ENCODE measurements around the gene CTNNAL1.
A peak's percentile ranks its signal among the peaks of the same experiment; 100 is the strongest.

CTNNAL1 gene

DNA sequence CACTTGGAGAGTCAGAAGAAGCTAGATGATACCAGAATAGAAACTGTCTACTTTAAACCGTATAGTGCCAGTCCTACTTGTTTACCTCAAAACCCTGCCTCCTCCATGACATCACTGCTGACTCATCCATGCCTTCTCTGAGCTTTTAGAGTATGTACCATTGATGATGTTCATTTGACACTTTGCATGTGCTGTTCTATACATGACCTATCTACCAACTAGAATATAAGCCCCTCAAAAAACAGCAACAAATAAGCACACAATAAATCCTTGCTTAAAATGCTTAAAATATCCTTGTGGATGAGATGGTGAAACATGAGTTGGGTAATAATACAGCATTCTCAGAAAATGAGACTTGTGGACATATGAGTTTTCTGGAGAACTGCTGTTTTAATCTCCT lies 2.6 kb downstream of the CTNNAL1 start:
- TF ChIP-seq, protein P1, sequence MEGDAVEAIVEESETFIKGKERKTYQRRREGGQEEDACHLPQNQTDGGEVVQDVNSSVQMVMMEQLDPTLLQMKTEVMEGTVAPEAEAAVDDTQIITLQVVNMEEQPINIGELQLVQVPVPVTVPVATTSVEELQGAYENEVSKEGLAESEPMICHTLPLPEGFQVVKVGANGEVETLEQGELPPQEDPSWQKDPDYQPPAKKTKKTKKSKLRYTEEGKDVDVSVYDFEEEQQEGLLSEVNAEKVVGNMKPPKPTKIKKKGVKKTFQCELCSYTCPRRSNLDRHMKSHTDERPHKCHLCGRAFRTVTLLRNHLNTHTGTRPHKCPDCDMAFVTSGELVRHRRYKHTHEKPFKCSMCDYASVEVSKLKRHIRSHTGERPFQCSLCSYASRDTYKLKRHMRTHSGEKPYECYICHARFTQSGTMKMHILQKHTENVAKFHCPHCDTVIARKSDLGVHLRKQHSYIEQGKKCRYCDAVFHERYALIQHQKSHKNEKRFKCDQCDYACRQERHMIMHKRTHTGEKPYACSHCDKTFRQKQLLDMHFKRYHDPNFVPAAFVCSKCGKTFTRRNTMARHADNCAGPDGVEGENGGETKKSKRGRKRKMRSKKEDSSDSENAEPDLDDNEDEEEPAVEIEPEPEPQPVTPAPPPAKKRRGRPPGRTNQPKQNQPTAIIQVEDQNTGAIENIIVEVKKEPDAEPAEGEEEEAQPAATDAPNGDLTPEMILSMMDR (IDR thresholded peaks at IDR 0.05) = no peak
- H3K4me3 ChIP-seq = peak overlapping the region; percentile 96
- DNase-seq (ENCODE audit: low spot score) = no peak
- H3K27ac ChIP-seq = peak overlapping the region; percentile 88 to 97

DNA sequence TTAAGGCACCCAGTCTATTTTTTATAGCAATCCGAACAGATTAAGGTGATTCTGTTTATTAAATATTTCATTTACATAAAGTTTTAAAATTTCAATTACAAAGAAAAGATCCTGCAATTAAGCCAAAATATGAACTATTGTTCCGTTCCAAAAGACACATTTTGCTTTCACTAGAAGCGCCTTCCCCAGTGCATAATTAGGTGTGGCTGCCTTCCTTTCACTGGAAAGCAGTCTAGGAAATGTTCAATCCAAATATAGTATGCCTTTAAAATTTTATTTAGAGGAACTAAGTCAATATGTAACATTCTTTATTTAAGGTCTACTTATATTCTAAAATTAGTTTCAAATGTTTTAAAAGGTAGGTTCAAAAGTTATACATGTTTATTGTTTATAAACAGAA lies 7.6 kb downstream of the CTNNAL1 start:
- H3K27ac ChIP-seq = no peak overlapping the region
- TF ChIP-seq, protein P1 (IDR thresholded peaks at IDR 0.05) = no peak
- no peak overlapping the region for H3K4me3 ChIP-seq
- DNase-seq (ENCODE audit: low spot score) = no peak

DNA sequence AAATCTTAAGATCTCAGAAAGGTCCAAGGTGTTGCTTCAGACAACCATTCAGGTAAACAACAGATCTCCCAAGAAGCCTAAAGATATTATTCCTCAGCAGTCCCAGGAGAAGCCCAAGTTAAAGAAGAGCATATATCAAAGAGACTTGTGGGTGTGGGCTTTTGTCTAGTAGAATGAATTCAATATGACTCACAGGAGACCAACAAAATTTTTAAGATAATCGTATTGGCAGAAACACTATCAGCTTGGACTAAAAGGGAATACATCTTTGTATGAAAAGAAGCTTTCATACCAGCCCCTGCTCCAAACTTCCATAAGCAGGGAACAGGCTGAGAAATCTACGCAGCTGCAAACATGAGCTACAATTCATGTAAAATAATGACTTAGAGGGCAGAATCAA lies 10.2 kb downstream of the CTNNAL1 start:
- Histone ChIP-seq H3K4me3 (no peak overlapping the region), H3K27ac (no peak overlapping the region)
- DNase-seq (ENCODE audit: low spot score) = no peak
- TF ChIP-seq, protein P1 (IDR thresholded peaks at IDR 0.05) = no peak

DNA sequence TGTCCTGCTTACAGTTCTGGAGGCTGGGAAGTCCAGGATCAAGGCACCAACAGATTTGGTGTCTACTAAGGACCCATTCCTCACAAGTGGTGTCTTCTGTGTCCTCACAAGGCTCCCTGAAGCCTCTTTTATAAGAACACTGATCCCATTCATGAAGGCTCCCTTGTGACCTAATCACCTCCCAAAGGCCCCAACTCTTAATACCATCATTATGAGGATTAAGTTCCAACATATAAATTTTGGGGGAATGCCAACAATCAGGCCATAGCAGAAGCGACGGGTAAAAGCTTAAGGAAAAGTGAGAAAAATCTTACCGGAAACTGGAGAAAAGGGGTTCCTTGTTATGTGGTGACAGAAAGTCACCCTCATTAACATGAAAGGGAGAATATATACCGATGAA lies 11.2 kb downstream of the CTNNAL1 start:
- TF ChIP-seq, protein P1 (IDR thresholded peaks at IDR 0.05) = no peak
- DNase-seq (ENCODE audit: low spot score) = no peak

DNA sequence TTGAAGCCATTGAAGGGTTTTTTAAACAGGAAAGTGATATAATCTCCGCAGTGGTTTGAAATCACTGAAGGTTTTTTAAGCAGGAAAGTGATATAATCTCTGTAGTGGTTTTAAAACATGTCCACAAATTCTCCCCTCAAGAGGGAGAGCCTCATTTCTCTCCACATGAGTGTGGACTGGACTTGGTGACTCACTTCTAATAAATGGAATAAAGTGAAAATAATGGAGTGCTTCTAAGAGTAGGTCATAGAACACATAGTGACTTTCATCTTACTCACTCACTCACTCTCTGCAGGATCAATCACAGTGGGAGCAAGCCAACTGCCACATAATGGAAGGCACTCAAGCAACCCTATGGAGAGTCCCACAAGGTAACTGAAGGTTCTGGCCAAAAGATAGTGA lies 12.0 kb downstream of the CTNNAL1 start:
- TF ChIP-seq, protein P1 (IDR thresholded peaks at IDR 0.05) = no peak
- no peak overlapping the region for H3K27ac ChIP-seq

More for the DNA sequence above, 11.2 kb downstream of the CTNNAL1 start:
- no peak overlapping the region for H3K4me3 ChIP-seq
- H3K27ac ChIP-seq = no peak overlapping the region

DNA sequence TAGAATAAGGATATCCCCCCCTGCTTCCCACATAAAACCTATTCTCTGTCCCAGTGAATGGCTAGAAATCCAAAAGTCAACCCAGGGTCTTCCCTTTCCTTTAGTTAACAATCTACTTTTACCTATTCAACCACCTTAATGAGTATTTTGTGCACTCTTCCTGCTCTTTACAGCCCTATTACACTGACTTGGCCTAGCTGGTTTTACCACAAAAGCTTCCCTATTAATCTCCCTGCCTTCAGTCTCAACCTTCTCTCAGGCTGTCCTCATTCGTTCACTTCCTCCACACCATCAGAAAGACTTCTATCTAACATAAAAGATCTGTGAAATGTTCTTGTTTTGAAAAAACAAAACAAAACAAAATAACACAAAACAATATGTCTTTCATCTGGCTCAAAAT lies 16.2 kb downstream of the CTNNAL1 start:
- H3K27ac ChIP-seq = no peak overlapping the region
- TF ChIP-seq, protein P1 (IDR thresholded peaks at IDR 0.05) = no peak
- no peak overlapping the region for H3K4me3 ChIP-seq
- DNase-seq (ENCODE audit: low spot score) = no peak

More for the DNA sequence above, 12.0 kb downstream of the CTNNAL1 start:
- DNase-seq (ENCODE audit: low spot score) = no peak
- H3K4me3 ChIP-seq = no peak overlapping the region

DNA sequence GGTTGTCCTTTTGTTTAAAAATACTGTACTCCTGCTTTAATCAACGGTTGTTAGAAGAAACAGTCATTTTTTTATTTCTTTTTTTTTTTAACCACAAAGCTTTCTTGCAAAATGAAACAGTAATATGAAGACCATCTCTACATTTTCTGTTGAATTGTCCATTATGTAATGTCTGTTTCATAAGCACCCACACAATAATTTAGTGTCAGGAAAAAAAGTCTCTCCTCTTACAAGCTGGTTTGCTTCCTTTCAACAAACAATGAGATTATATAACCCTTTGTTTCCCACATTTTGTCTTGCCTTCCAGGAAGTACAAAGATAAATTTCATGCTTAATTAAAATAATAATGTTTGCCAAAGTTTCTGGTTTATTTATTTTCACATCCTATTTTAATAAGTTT lies 16.7 kb downstream of the CTNNAL1 start:
- no peak overlapping the region for H3K27ac ChIP-seq
- DNase-seq (ENCODE audit: low spot score) = no peak

More for the DNA sequence above, 16.7 kb downstream of the CTNNAL1 start:
- TF ChIP-seq, protein P1 (IDR thresholded peaks at IDR 0.05) = no peak
- no peak overlapping the region for H3K4me3 ChIP-seq
